Esophagus squamous epithelium (tissue), 5 donors: Measurements from ENCODE around the gene PRKCE. TPM values are rescaled to one million over a fixed set of nuclear protein-coding genes. Genes with fewer than 3 reads are reported as not detected.
A peak's percentile ranks its signal among the peaks of the same experiment; 100 is the strongest.
"Not testable (repeated sequence)": the region's sequence is repeated elsewhere in the genome, so short reads cannot be mapped to it uniquely, and the experiment has no call there.

Experiments used
- DNase-seq: peaks from one replicate; lab custom pipeline; 2025; lab: John Stamatoyannopoulos, UW
- H3K27ac ChIP-seq, 4 donors: fragments of 200-600 bp; sonication (generic); one replicate each; pipeline ENCODE4 v1.5.1; 2016 to 2019; ENCODE audit warnings: mild to moderate bottlenecking in 1 of 4
- H3K27me3 ChIP-seq, 4 donors: fragments of 200-600 bp; sonication (generic); 1 replicate in 3 of 4; 2 replicates in 1 of 4; pipeline versions ENCODE4 v1.5.1 to v1.6.0; 2017 to 2021; ENCODE audit warnings: antibody characterized with exemption in 1 of 4
- H3K36me3 ChIP-seq, 3 donors: fragments of 200-600 bp; sonication (generic); one replicate each; pipeline ENCODE4 v1.5.1; 2016 to 2019
- H3K4me1 ChIP-seq, 3 donors: fragments of 200-600 bp; sonication (generic); one replicate each; pipeline ENCODE4 v1.5.1; 2017 to 2019
- H3K4me3 ChIP-seq, 4 donors: fragments of 200-600 bp; sonication (generic); 1 replicate in 3 of 4; 2 replicates in 1 of 4; pipeline ENCODE4 v1.5.1; 2016 to 2019; ENCODE audit warnings: mild to moderate bottlenecking in 2 of 4, moderate library complexity in 1 of 4
- H3K9me3 ChIP-seq, 3 donors: fragments of 200-600 bp; sonication (generic); one replicate each; pipeline ENCODE4 v1.5.1; 2016 to 2019
- POLR2A ChIP-seq, 4 donors: fragments of 450-650 bp; IDR thresholded peaks; one replicate each; pipeline ENCODE4 v1.6.1; 2017; ENCODE audit warnings: antibody characterized with exemption in 4 of 4, mild to moderate bottlenecking in 4 of 4, moderate library complexity in 3 of 4
- WGBS, 2 donors: methylation state at CpG; one replicate each; pipeline ENCODE4 v1.1.5; 2018; 5-methylcytosine and 5-hydroxymethylcytosine counted together
- intact Hi-C: fragments of 100-400 bp; cut with DNase I; formaldehyde crosslinking; loops from one replicate; pipeline ENCODE4 v1.15.0; 2022
- total RNA-seq, 4 donors: library from RNA; depleted of rRNA; stranded (reverse); fragments of >200 nt; gene quantifications; one replicate each; pipeline ENCODE4 v1.1.0, GENCODE V29; 2016
- TF ChIP-seq, protein P1 (sequence below), 6 experiments: fragments of 450-650 bp in 4 of 6; fragments of 200-600 bp in 2 of 6; sonication (generic) in 2 of 6; IDR thresholded peaks; one replicate each; pipeline ENCODE4 v1.5.1; 2016 to 2019; ENCODE audit warnings: antibody characterized with exemption in 6 of 6, mild to moderate bottlenecking in 4 of 6, moderate library complexity in 4 of 6
- donor health status: DM: yes; HTN: yes; CAD: no.

The PRKCE gene
- total RNA-seq, 4 donors from 2014 or later = 6.5 to 13.7 (median 9.9) TPM

DNA sequence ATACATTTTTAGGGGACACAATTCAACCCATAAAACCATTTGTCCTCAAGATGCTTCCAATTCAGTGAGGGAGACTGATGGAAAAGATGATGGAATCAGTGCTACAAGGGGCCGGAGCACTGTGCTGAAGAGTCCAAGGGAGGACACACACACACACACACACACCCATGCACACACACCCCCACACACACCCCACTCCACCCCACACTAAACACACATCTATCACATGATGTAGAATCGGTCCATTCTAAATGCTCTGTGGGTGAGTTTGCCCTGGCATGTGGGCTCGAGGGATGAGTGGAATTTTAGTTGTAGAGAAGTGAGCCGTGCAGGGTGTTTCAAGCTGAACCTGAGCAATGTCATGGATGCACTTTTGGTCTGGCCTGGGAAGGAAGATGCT, 41.1 kb downstream of the PRKCE start:
- intact Hi-C loops = no loop called here
- TF ChIP-seq, protein P1, sequence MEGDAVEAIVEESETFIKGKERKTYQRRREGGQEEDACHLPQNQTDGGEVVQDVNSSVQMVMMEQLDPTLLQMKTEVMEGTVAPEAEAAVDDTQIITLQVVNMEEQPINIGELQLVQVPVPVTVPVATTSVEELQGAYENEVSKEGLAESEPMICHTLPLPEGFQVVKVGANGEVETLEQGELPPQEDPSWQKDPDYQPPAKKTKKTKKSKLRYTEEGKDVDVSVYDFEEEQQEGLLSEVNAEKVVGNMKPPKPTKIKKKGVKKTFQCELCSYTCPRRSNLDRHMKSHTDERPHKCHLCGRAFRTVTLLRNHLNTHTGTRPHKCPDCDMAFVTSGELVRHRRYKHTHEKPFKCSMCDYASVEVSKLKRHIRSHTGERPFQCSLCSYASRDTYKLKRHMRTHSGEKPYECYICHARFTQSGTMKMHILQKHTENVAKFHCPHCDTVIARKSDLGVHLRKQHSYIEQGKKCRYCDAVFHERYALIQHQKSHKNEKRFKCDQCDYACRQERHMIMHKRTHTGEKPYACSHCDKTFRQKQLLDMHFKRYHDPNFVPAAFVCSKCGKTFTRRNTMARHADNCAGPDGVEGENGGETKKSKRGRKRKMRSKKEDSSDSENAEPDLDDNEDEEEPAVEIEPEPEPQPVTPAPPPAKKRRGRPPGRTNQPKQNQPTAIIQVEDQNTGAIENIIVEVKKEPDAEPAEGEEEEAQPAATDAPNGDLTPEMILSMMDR (IDR thresholded peaks at IDR 0.05) = no peak
- TF ChIP-seq POLR2A (IDR thresholded peaks at IDR 0.05) = no peak
- no peaks in the 10 kb centered on the region for H3K27me3 ChIP-seq
- no peaks in the 10 kb centered on the region for H3K36me3 ChIP-seq
- H3K27ac ChIP-seq = no peak overlapping the region
- DNase-seq = no peak
- no peak overlapping the region for H3K4me3 ChIP-seq
- no peaks in the 10 kb centered on the region for H3K9me3 ChIP-seq
- 84 to 85% methylated on average over 4 of the region's 4 CpGs for WGBS, 2 donors
- H3K4me1 ChIP-seq = peaks cover 0 to 11% (median 0%) of the 10 kb centered on the region in 3 donors

DNA sequence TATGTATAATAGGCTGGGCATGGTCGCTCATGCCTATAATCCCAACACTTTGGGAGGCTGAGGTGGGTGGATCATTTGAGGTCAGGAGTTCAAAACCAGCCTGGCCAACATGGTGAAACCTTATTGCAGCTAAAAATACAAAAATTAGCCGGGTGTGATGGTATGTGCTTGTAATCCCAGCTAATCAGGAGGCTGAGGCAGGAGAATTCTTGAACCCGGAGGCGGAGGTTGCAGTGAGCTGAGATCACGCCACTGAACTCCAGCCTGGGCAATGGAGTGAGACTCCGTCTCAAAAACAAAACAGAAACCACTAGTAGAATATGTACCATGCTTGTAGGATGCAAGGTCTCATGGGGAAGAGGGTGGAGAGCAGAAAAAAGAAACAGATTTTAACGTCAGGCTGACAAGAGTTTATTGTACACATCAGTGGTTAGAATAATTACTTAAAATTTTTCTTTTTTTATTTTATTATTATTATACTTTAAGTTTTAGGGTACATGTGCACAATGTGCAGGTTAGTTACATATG, 44.1 kb downstream of the PRKCE start:
- H3K36me3 ChIP-seq, H3K27ac ChIP-seq, intact Hi-C loops, DNase-seq, H3K27me3 ChIP-seq, H3K4me3 ChIP-seq, H3K9me3 ChIP-seq: not testable (repeated sequence)
- peaks cover 0 to 34% (median 0%) of the 10 kb centered on the region in 3 donors for H3K4me1 ChIP-seq
- WGBS, 2 donors = 71 to 85% methylated on average over 7 of the region's 7 CpGs

DNA sequence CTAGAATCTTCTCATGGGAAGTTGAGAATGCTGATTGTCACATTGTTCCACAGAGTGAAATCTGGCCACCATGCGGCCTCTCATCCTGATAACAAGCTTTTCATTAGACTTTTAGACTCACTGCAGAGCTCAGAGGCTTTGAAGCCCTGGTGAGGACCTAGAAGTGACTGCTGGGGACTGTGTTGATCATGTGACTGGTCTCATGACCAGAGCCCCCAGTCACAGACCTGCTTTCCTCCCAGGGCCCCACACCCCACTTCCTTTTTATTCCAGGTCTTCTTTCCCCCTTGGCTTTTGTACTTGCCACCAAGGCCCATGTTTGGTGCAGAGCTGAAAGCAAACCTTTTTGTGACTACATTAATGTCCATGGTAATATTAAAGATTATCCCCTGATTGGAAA, 45.2 kb downstream of the PRKCE start:
- intact Hi-C loops = no loop called here
- H3K27ac ChIP-seq = no peak overlapping the region
- H3K27me3 ChIP-seq = no peaks in the 10 kb centered on the region
- peaks cover 0 to 25% (median 0%) of the 10 kb centered on the region in 3 donors for H3K4me1 ChIP-seq
- H3K4me3 ChIP-seq = no peak overlapping the region
- WGBS, 2 donors = 86 to 100% methylated on average over 1 of the region's 1 CpG
- no peaks in the 10 kb centered on the region for H3K9me3 ChIP-seq
- TF ChIP-seq, protein P1 (IDR thresholded peaks at IDR 0.05) = no peak
- no peak for TF ChIP-seq POLR2A (IDR thresholded peaks at IDR 0.05)
- H3K36me3 ChIP-seq = no peaks in the 10 kb centered on the region
- no peak for DNase-seq

DNA sequence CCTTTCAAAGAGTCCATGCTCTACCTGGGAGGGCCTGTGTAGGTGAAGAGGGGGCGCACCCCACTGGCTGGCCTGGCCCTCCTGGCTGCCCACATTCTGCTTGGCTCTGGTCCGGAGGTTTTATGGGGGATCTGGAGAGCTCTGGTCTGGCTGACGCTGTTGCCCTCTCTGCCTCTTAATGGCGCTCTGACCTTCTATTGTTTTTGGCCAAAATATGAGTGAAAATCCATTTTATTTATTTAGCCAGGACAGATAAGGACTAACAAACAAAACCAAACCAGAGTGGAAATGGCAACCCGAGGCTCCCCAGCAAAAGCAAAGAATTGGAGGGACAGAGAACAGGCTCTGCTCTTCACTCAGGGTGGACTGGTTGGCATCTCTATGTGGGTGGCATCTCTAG, 45.7 kb downstream of the PRKCE start:
- intact Hi-C loops = no loop called here
- Histone ChIP-seq H3K9me3 (no peaks in the 10 kb centered on the region), H3K4me3 (no peak overlapping the region), H3K4me1 (peaks cover 0 to 25% (median 0%) of the 10 kb centered on the region in 3 donors), H3K36me3 (no peaks in the 10 kb centered on the region), H3K27ac (no peak overlapping the region), H3K27me3 (no peaks in the 10 kb centered on the region)
- 94 to 96% methylated on average over 5 of the region's 5 CpGs for WGBS, 2 donors
- TF ChIP-seq, protein P1 (IDR thresholded peaks at IDR 0.05) = no peak
- TF ChIP-seq POLR2A (IDR thresholded peaks at IDR 0.05) = no peak
- no peak for DNase-seq

DNA sequence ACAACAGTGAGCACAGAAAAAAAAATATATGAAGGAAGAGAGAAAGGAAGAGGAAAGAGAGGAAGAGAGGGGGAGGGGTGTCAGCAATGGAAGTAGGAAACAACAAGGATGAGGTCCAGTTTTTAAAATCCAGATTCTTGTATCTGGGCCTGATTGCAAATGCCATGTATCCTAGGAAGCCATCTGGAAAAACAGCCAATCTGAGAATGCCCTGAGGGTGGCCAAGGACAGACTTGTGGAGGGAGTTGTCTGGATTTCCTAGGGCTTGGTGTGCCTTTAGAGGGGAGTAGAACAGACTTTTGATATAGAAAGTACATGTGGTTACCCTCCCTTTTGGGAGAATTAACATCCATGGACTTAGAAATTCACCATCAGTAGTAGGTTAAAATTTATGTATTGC, 47.1 kb downstream of the PRKCE start:
- intact Hi-C loops = no loop called here
- no peak for DNase-seq
- Histone ChIP-seq H3K9me3 (no peaks in the 10 kb centered on the region), H3K27ac (peak overlapping the region in 2 of 4 donors; percentile 49 to 66), H3K27me3 (no peaks in the 10 kb centered on the region), H3K36me3 (no peaks in the 10 kb centered on the region), H3K4me3 (no peak overlapping the region), H3K4me1 (peaks cover 0 to 25% (median 0%) of the 10 kb centered on the region in 3 donors)
- TF ChIP-seq, protein P1 (IDR thresholded peaks at IDR 0.05) = no peak
- no peak for TF ChIP-seq POLR2A (IDR thresholded peaks at IDR 0.05)
